Gastroesophageal sphincter (tissue), 4 donors: ENCODE data around the gene KCND3. TPM values are rescaled to one million over a fixed set of nuclear protein-coding genes. Genes with fewer than 3 reads are reported as not detected.

ENCODE experiments used
- ATAC-seq: fragments of 150-250 bp; one replicate; pipeline ENCODE4 v1.9.1; 2016; ENCODE audit warnings: mild to moderate bottlenecking, moderate library complexity
- H3K27ac ChIP-seq, 4 donors: fragments of 200-600 bp; sonication (generic) in 3 of 4; 1 replicate in 3 of 4; 2 replicates in 1 of 4; pipeline ENCODE4 v1.5.1; 2016 to 2019
- H3K27me3 ChIP-seq: fragments of 200-600 bp; sonication (generic); one replicate; pipeline ENCODE4 v1.5.1; 2019
- H3K36me3 ChIP-seq, 2 donors: fragments of 200-600 bp; sonication (generic); one replicate each; pipeline ENCODE4 v1.5.1; 2019; ENCODE audit warnings: control low read depth in 1 of 2
- H3K4me1 ChIP-seq, 3 donors: fragments of 200-600 bp; sonication (generic); 1 replicate in 2 of 3; 2 replicates in 1 of 3; pipeline ENCODE4 v1.5.1; 2016 to 2019; ENCODE audit warnings: control low read depth in 2 of 3
- H3K4me3 ChIP-seq, 2 donors: fragments of 200-600 bp; sonication (generic); one replicate each; pipeline ENCODE4 v1.5.1; 2019; ENCODE audit warnings: mild to moderate bottlenecking in 1 of 2, moderate library complexity in 1 of 2
- H3K9me3 ChIP-seq, 3 donors: fragments of 200-600 bp; sonication (generic); one replicate each; pipeline ENCODE4 v1.5.1; 2017 to 2019; ENCODE audit warnings: control low read depth in 2 of 3
- CTCF ChIP-seq, 4 experiments: fragments of 200-600 bp in 2 of 4; fragments of 450-650 bp in 2 of 4; sonication (generic) in 1 of 4; IDR thresholded peaks; one replicate each; pipeline ENCODE4 v1.5.1; 2017 to 2019; ENCODE audit warnings: antibody characterized with exemption in 4 of 4, mild to moderate bottlenecking in 2 of 4, moderate library complexity in 2 of 4
- EP300 ChIP-seq: sonication (generic); formaldehyde crosslinking; IDR thresholded peaks from one replicate; pipeline ENCODE4 v1.6.1; 2017; ENCODE audit warnings: antibody characterized with exemption, mild to moderate bottlenecking
- POLR2A ChIP-seq, 2 donors: fragments of 450-650 bp; IDR thresholded peaks; one replicate each; pipeline ENCODE4 v1.6.1; 2017; ENCODE audit warnings: antibody characterized with exemption in 2 of 2, mild to moderate bottlenecking in 2 of 2, moderate library complexity in 1 of 2
- POLR2AphosphoS5 ChIP-seq: sonication (generic); formaldehyde crosslinking; IDR thresholded peaks from one replicate; pipeline ENCODE4 v1.6.1; 2017; ENCODE audit warnings: antibody characterized with exemption
- WGBS, 2 donors: methylation state at CpG; one replicate each; pipeline ENCODE4 v1.1.5; 2018; ENCODE audit warnings: low coverage in 1 of 2; 5-methylcytosine and 5-hydroxymethylcytosine counted together
- total RNA-seq, 4 donors: library from RNA; depleted of rRNA; stranded (reverse); fragments of >200 nt; gene quantifications; one replicate each; pipeline ENCODE4 v1.1.0, GENCODE V29; 2016

The KCND3 gene
- total RNA-seq, 4 donors from 2014 or later, result 36.2 to 58.7 (median 57.4) TPM

- 43 to 67% methylated on average over 1 of the region's 1 CpG for whole genome bisulfite sequencing, 2 donors
- no peak for ATAC-seq
- Histone ChIP-seq H3K4me3 (no peak overlapping the region), H3K36me3 (no peaks in the 10 kb centered on the region), H3K27ac (no peak overlapping the region), H3K9me3 (no peaks in the 10 kb centered on the region), H3K4me1 (no peaks in the 10 kb centered on the region), H3K27me3 (no peaks in the 10 kb centered on the region)
- TF ChIP-seq CTCF (IDR thresholded peaks at IDR 0.05), result no peak
- TF ChIP-seq POLR2AphosphoS5, result no peak
- TF ChIP-seq EP300, result no peak
- no peak for TF ChIP-seq POLR2A (IDR thresholded peaks at IDR 0.05)
These were observed 51.3 kb downstream of the KCND3 start for GRCh38 chr1:111938123-111938522.

- ATAC-seq, result no peak
- no peaks in the 10 kb centered on the region for H3K27me3 ChIP-seq
- 62 to 69% methylated on average over 2 to 6 of the region's 6 CpGs for WGBS, 2 donors
- H3K4me1 ChIP-seq, result no peaks in the 10 kb centered on the region
- H3K9me3 ChIP-seq, result no peaks in the 10 kb centered on the region
- TF ChIP-seq EP300, result no peak
- no peaks in the 10 kb centered on the region for H3K36me3 ChIP-seq
- no peak overlapping the region for H3K27ac ChIP-seq
- H3K4me3 ChIP-seq, result no peak overlapping the region
These were observed 52.2 kb downstream of the KCND3 start for GRCh38 chr1:111937147-111937725.

GRCh38 chr1:111934106-111934852, 55.2 kb downstream of the KCND3 start:
- TF ChIP-seq POLR2AphosphoS5, result no peak
- no peak for TF ChIP-seq CTCF (IDR thresholded peaks at IDR 0.05)
- TF ChIP-seq POLR2A (IDR thresholded peaks at IDR 0.05), result no peak
- no peak for TF ChIP-seq EP300
- ATAC-seq, result no peak
- WGBS, 2 donors, result 80 to 86% methylated on average over 4 to 10 of the region's 10 CpGs
- no peaks in the 10 kb centered on the region for H3K9me3 ChIP-seq
- no peak overlapping the region for H3K27ac ChIP-seq
- no peaks in the 10 kb centered on the region for H3K36me3 ChIP-seq
- H3K4me1 ChIP-seq, result no peaks in the 10 kb centered on the region
- H3K27me3 ChIP-seq, result no peaks in the 10 kb centered on the region
- H3K4me3 ChIP-seq, result no peak overlapping the region

GRCh38 chr1:111930356-111930755, 59.1 kb downstream of the KCND3 start:
- 80 to 84% methylated on average over 1 to 3 of the region's 3 CpGs for WGBS, 2 donors
- TF ChIP-seq CTCF (IDR thresholded peaks at IDR 0.05), result no peak
- TF ChIP-seq POLR2AphosphoS5, result no peak
- TF ChIP-seq POLR2A (IDR thresholded peaks at IDR 0.05), result no peak
- no peak for TF ChIP-seq EP300
- Histone ChIP-seq H3K27me3 (no peaks in the 10 kb centered on the region), H3K4me3 (no peak overlapping the region), H3K27ac (no peak overlapping the region), H3K36me3 (no peaks in the 10 kb centered on the region), H3K4me1 (no peaks in the 10 kb centered on the region), H3K9me3 (no peaks in the 10 kb centered on the region)
- no peak for ATAC-seq

- TF ChIP-seq POLR2A (IDR thresholded peaks at IDR 0.05), result no peak
- TF ChIP-seq EP300, result no peak
- no peak for ATAC-seq
- Histone ChIP-seq H3K4me3 (no peak overlapping the region), H3K27ac (no peak overlapping the region), H3K27me3 (no peaks in the 10 kb centered on the region), H3K4me1 (peaks cover 0 to 16% (median 0%) of the 10 kb centered on the region in 3 donors), H3K9me3 (no peaks in the 10 kb centered on the region), H3K36me3 (no peaks in the 10 kb centered on the region)
- WGBS, 2 donors, result 100% methylated on average over 1 of the region's 4 CpGs; no CpG with 5 or more reads in 1 of the 2 donors
These were observed 60.9 kb downstream of the KCND3 start for GRCh38 chr1:111928531-111928930.

GRCh38 chr1:111927652-111928051, 61.8 kb downstream of the KCND3 start:
- WGBS, 2 donors, result 50 to 81% methylated on average over 2 of the region's 2 CpGs
- no peak for TF ChIP-seq CTCF (IDR thresholded peaks at IDR 0.05)
- no peak for TF ChIP-seq POLR2A (IDR thresholded peaks at IDR 0.05)
- no peak for TF ChIP-seq POLR2AphosphoS5
- no peak for TF ChIP-seq EP300
- Histone ChIP-seq H3K36me3 (no peaks in the 10 kb centered on the region), H3K4me1 (peaks cover 0 to 17% (median 0%) of the 10 kb centered on the region in 3 donors), H3K27ac (no peak overlapping the region), H3K9me3 (no peaks in the 10 kb centered on the region), H3K27me3 (no peaks in the 10 kb centered on the region), H3K4me3 (no peak overlapping the region)
- no peak for ATAC-seq
